Frontal cortex (tissue), 4 donors: Measurements from ENCODE around the gene CHST11. TPM values are rescaled to one million over a fixed set of nuclear protein-coding genes. Genes with fewer than 3 reads are reported as not detected.

ENCODE experiments used
- DNase-seq, 2 donors: peaks; one replicate each; pipeline ENCODE4 v3.0.0; 2012; ENCODE audit warnings: low spot score in 2 of 2
- FAIRE-seq: peaks from 2 replicates; lab custom pipeline; 2012; peaks lifted over from hg19 to GRCh38; lab: Jason Lieb, UNC
- total RNA-seq: library from RNA; depleted of rRNA; stranded (reverse); fragments of >200 nt; gene quantifications from one replicate; pipeline ENCODE4 v1.2.3, GENCODE V29; 2014
- donor health status: control.
- donor health status: control.
- donor health status: control.

CHST11 gene
- total RNA-seq, 1 donor from 2014 or later: 22.0 TPM

DNA sequence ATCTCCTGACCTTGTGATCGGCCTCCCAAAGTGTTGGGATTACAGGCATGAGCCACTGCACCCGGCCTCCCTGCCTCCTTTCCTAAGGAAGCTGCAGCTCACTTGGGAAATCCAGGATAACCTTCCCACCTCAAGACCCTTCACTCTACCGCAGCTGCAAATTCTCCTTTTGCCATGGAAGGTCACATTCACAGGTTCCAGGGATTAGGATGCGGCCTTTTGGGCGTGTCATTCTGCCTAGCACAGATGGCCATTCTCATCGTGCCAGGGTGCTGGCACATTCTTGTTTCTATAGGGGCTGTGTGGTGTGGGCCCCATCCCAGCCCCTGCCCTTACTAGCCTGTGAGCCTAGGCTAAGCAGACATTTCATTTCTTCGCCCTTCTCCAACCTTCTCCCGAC, 219.9 kb downstream of the CHST11 start:
- FAIRE-seq (no peak), DNase-seq (no peak)

DNA sequence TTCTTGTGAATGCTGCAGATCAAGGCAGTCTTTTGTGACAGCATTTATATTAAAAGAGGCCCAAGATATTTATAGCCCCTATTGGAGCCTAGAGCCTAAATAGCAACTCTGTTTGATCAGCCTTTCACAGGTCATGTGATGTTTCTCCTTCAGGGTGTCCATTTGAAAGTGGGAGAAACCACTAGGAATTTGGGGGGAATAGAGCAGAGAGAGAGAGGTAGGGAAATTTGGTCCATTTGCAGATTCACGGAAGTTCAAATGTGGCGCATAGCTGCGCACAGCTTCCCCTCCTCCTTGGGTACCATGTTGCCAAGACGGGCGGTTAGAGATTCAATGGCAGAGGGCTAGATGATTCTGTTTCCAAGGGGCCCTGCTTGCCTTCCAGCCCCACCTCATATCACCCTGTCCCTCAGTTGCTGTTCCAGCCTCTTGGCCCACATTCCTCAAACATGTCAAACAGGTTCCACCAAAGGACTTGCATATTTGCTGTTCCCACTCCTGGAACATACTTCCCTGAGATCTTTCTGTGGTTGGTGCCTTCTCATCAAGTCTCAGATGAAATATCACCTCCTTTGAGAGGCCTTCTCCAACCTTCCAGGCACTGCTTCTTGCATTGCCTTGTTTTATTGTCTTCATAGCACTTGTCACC, 220.8 kb downstream of the CHST11 start:
- no peak for DNase-seq
- no peak for FAIRE-seq

DNA sequence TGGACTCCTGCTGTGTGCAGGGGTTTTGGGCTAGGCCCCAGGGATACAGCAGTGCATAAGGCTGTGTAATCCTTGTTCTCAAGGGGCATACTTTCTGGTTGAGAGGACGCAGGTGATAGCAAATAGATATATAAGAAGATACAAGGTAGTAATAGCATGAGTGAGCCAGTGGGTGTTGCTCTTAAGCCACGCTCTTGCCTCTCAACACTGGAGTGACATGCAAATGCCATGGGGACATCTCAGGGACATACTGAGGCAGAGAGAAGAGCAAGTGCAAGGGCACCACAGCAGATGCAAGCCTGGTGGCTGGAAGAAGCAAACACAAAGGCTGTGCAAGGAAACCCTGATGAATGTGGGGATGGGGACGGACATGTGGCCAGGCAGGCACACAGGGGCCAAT, 223.3 kb downstream of the CHST11 start:
- DNase-seq (no peak), FAIRE-seq (no peak)

- no peak for FAIRE-seq
These were observed 223.7 kb downstream of the CHST11 start for GRCh38 chr12:104680491-104680890.

DNA sequence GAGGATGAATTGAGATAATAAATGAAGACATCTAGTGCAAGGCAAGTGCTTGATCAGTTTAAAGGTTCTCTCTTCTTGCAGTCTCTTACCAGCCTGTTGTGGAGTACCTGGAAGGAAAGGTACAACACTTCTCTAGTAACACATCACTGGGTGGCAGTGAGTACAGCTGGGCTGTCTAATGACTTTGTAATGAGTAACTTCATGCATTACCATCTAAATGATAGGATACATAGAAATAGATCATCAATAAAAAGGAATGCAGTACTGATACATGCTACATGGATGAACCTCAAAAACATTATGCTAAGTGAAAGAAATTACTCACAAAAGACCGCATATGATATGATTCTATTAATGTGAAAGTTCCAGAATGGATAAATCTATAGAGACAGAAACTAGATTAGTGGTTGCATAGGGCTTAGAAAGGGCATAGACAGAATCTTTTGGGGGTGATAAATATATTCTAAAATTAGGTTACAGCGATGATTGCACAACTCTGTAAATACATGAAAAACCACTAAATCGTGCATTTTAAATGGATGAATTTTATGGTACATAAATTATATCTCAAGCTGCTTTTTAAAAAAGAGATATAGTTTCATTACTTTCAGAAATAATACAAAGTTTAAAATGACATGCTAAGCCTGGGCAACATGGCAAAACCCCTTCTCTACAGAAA, 224.4 kb downstream of the CHST11 start:
- FAIRE-seq (no peak), DNase-seq (no peak)

More at GRCh38 chr12:104680491-104680890, 223.7 kb downstream of the CHST11 start:
- no peak for DNase-seq

DNA sequence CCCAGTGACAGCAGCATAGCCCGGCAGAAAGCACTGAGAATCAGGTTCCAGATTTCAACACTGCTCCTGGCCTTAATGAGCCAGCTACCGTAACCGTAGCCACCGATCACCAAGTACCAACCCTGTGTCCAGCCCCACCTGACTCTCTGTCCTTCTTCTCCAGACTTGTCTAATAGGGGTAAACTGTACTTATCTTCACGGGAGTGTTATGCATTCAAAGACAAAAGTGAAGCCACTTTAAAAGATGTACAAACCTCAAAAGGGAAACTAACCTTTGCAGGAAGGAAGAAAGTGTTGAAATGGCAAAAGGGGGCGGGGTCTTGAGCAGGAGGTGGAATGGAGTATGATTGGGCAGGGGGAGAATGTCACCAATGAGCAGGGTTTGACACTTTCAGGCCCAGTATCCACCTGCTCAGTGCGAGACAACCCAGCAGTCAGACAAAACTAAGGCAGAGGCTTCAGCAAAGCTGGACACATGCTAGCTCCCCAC, 226.1 kb downstream of the CHST11 start:
- no peak for FAIRE-seq
- DNase-seq: no peak

GRCh38 chr12:104683831-104684503, 227.2 kb downstream of the CHST11 start:
- DNase-seq: no peak
- FAIRE-seq: no peak

GRCh38 chr12:104684884-104685283, 228.1 kb downstream of the CHST11 start:
- FAIRE-seq (no peak), DNase-seq (no peak)

DNA sequence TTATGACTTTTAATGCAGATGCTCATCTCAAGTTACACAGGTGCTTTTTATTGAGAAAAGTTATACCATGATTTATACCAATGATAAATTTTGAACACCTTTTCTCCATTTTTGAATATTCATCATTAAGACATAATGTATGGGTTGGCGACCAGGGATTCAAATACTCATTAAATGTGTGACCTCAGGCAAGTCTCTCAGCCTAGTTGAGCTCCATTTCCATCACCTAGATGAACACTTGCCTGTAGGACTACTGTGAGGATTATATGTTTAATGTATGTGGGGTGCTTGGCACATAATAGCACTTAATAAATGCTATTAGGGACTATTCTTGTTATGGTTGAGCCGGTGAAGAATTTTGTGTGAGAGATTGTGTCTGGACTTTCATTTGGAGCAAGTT, 228.6 kb downstream of the CHST11 start:
- DNase-seq (no peak), FAIRE-seq (no peak)

DNA sequence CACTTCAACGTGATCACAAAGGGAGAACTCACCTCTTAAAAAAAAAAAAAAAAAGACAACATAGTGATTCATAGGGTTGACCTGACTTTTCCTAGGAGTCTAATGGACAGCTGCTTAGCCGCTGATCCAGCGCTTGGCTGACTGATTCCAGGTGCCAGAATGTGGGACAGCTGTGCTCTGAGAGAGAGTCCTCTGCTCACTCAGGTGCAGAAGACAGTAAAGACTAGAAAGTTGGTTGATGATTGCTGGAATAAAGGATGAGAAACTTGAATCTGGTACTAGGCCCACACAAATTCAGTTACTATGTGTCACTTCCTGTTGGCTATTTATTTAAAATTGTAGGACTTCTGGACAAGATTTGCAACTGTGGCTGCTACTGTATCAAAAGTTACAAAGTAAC, 229.4 kb downstream of the CHST11 start:
- no peak for FAIRE-seq
- DNase-seq: no peak

DNA sequence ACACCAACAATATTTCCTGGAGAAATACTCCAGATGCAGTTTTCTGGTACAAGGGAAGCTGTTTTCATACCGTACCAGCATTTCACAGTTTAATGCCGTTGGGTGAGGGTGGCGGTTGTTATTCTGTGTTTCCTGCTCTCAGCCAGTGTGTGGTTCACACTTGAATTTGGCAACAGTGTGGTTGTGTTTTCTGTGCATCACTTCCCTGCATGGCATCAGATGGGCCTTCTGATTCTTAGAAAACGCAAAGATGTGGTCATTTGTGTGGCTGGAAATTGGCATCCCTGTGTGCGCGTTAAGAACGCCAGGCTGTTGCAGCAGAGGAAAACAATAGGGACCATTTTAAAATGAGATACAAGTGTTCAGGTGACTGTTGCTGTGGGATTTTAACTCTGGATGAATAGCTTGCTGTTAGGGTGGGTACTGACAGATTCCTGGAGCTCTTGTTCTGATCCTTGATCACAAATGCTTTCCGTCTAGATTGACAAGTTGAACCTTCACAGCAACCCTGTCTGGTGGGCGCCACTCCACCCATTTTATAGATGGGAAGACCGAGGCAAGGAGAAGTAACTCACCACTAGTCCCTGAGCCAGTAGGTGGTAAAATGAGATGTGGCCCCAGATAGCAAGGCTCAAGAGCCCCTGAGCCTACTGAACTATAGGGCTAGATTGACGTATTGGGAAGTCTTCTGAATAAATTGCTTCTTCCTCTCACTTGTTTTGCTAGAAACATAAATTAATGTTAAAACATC, 231.2 kb downstream of the CHST11 start:
- DNase-seq: no peak
- no peak for FAIRE-seq

DNA sequence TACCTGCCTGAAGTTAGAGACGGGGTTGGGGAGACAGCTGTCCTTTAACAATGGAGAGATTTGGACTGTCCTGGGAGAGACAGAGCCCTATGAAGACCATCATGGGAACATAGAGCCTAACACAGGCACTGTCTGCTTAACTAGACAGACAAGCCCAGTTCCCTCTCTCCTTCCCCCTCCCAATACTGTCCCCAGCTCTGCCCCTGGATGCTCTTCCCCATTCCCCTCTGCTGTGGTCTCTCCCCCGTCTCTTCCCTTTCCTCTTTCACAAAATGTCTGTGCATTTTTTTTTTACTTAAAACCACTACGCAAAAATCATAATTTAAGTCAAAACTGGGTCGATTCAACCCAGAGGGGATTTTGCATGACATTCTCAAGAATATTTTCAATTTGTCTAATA, 232.9 kb downstream of the CHST11 start:
- DNase-seq: no peak

DNA sequence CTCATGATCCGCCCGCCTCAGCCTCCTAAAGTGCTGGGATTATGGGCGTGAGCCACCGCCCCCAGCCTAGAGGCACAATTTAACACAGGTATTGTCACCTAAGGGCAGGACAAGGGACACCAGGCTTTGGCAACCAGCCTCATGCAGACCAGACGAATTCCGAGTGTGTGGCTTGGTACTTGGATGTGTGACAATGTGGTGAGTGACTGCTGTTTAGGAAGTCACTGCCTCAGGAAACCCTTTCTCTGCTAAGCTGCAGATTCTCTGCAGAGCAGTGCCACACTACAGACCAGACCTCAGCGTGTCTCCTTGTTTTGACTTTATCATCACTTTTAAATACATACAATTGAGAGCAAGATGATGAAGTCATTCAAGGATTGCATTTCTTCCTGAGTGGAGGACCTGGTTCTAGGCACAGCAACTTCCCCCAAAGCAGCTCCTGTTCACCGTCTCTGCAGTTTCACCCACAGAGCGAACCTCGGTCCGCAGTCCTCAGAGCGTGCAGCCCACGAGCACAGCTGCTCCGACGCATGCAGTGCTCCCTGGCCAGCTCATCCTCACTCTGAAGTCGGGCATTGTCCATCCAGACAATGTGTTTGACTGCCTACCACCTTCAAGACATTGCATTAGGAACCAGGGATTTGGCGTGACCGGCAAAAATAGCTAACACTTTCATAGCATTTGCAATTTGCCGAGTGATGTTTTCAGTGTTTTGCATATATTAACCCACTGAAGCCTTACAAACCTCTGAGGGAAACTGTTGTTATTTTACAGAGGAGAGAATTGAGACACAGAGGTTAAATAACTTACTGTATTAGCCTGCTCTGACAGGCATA, 235.2 kb downstream of the CHST11 start:
- FAIRE-seq (no peak), DNase-seq (no peak)

More for the DNA sequence above, 232.9 kb downstream of the CHST11 start:
- no peak for FAIRE-seq

- DNase-seq (no peak), FAIRE-seq (no peak)
These were observed 235.9 kb downstream of the CHST11 start for GRCh38 chr12:104692557-104693218.

- no peak for FAIRE-seq
These were observed 236.7 kb downstream of the CHST11 start for GRCh38 chr12:104693493-104693892.

GRCh38 chr12:104694161-104694560, 237.4 kb downstream of the CHST11 start:
- no peak for DNase-seq
- no peak for FAIRE-seq

More at GRCh38 chr12:104693493-104693892, 236.7 kb downstream of the CHST11 start:
- DNase-seq: no peak

DNA sequence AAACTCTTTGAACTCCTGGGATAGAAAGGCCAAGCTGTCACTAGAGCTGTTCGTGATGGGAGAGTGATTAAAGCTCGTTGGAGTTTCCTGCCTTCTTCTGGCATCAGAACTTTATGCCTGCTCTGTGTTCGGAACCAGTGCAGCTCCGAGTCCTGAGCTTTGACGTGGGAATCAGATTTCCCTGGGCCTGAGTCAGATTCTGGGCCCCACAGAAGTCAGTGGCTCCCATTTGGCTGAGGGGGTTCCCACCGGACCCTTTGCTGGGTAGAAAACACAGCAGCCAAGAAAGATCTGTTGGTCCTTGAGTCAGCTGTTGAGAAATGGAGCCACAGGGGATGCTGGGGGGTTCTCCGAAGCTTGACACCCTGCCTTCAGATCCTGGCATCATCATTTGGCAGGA, 238.0 kb downstream of the CHST11 start:
- FAIRE-seq: no peak
- no peak for DNase-seq

- FAIRE-seq (no peak), DNase-seq (no peak)
These were observed 238.9 kb downstream of the CHST11 start for GRCh38 chr12:104695453-104696148.
